B cell (primary cell): ENCODE results near the gene NDUFS6.
"Not testable (repeated sequence)": the region's sequence is repeated elsewhere in the genome, so short reads cannot be mapped to it uniquely, and the experiment has no call there.

Experiments used
- CTCF ChIP-seq: fragments of 200-600 bp; IDR thresholded peaks from one replicate; pipeline ENCODE4 v1.8.0; 2022; ENCODE audit warnings: antibody characterized with exemption, mild to moderate bottlenecking
- EZH2 ChIP-seq: IDR thresholded peaks from 2 replicates; pipeline ENCODE4 v1.6.1; 2012; ENCODE audit warnings: borderline replicate concordance, low read depth, mild to moderate bottlenecking, moderate library complexity, low read length; ENCODE audit not compliant: insufficient read depth, poor library complexity, severe bottlenecking

- TF ChIP-seq CTCF, EZH2: not testable (repeated sequence)
Measured at GRCh38 chr5:1816495-1817089, 15.4 kb downstream of the NDUFS6 start.
